NK-92 (cell line): ENCODE data around the gene SLC25A14.

ENCODE experiments used
- DNase-seq: peaks from one replicate; lab custom pipeline; 2025; ENCODE audit not compliant: unreplicated experiment; lab: John Stamatoyannopoulos, UW

The SLC25A14 gene

DNA sequence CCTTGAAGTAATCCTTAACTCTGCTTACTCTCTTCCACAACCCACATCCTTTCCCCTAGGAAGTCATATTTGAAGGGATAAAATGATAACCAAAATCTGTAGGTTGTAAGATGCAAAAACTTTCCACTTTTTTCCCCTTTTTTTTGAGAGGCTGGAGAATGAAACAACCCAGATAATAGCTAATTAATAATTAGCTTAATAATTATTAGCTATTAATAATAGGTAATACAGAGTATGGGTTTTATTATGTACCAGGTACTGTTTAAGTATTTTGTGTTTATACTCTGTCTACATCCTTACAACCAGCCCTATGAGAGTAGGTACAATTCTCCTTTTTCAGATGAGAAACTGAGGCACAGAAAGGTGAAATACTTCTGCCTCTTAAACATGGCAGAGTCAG is 36.4 kb downstream of the SLC25A14 start:
- no peak for DNase-seq

DNA sequence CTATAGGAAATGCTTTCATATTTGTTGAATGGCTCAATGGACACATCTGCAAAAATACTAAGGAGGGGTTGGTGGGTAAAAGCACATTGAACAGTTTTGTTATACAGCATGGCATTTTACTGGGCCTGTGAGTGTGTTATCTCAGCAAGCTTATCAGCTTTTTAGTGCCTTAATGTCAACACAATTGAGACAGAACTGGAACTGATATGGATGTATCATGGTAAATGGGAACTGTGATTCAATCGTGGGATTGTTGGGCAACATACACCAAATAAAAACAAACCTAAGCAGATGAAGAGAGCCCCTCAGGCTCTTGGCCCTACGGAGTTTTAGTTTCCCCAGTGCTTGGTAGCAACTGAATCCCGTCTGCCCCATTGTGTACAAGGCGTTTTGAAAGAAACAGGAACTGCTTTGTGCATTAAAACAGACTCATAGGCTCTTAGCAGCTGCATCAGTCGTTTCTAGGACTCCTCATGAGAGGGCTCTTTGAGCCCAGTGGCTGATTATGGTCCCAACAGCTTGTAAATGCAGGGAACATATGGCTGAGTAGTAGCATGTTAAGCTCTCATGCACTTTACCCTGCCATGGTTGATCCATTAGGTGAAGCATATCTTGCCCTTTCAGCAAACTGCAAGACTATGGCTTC is 38.4 kb downstream of the SLC25A14 start:
- DNase-seq: no peak

DNA sequence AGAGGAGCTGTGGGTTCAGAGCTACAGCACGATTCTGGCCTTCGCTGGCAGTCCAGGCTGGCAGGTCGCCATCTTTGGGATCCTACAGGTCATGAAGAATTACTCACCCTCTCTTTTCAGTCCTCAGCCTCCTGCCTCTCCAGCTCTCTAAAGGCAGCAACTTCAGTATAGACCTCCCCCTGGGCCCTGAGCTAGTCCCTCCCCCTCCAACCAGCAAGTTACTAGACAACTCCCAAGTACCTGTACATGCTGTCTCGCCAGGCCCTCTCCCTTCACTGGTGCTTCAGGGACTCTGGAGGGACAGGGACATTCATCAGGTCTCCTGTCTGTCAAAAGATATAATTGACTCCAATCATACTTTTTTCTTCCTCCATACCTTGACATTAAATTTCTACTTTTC is 45.8 kb downstream of the SLC25A14 start, which contains the start of gene GPR119:
Gene GPR119, minus strand, starts transcription at position 155 of the 400 bp plus-strand sequence. CDS start 227 bp downstream, outside the sequence.
- no peak for DNase-seq

DNA sequence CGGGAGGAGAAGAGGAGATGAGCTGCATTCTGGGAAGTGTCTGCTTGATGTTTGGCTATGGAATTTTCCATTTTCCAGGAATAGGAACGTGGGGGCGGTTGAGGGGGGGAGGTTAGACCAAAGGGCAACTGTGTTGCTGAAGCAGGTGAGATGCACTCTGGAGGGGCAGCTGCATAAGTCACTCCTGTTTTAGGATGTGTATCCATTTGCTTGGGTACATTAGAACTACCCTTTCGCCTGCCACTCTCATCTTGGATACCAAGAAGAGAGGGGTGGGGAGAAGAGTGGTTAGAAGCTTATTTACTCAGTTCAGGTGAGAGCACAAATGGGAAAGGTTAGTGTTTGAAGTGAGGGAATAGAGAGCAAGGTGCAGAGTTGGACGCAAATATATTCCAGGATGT is 46.7 kb downstream of the SLC25A14 start:
- no peak for DNase-seq

DNA sequence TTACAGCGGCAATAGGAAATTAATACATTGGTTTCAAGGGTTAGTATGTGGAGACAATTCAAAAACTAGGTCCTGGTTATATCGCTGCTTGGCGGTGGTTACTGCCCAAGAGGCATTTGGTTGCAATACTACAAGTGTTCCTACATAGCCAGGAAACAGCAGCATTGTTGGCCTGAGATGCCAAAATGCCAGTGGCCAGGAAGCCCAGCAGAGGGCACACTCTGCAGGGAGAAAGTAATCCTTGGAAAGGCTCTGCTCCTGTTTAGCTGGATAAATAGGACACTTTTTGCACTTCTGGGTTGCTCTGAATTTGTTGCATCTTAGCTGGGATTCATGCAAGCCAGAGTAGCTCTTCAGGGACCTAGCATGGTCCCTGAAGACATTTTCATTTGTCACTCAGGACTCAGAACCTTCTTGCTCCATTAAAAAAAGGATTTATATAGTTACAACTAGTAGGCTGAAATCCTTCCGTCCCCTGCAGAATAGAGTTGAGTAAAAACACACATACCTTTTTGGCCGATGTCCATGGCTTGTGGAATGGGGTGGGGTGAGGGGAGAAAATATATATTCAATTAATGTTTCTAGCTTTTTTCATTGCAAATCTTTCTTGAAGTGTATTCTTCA is 53.8 kb downstream of the SLC25A14 start:
- no peak for DNase-seq

DNA sequence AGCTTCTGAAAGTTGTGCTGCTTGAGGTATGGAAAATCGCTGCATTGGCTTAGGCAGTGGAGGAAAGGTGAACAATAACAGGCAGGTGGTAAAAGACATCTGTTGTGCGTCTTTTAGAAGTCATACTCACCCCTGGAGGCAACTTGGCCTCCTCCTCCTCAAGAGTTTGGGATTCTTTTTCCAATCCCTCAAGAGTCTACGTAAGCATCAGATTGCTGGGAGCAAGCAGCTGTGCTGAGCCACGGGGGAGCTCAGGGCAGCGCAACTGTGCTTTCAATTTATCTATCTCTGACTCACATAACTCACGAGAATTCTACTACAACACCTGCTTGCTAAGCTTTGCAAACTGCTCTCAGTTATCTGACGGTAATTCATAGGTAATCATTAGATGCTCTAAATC is 55.6 kb downstream of the SLC25A14 start:
- no peak for DNase-seq

DNA sequence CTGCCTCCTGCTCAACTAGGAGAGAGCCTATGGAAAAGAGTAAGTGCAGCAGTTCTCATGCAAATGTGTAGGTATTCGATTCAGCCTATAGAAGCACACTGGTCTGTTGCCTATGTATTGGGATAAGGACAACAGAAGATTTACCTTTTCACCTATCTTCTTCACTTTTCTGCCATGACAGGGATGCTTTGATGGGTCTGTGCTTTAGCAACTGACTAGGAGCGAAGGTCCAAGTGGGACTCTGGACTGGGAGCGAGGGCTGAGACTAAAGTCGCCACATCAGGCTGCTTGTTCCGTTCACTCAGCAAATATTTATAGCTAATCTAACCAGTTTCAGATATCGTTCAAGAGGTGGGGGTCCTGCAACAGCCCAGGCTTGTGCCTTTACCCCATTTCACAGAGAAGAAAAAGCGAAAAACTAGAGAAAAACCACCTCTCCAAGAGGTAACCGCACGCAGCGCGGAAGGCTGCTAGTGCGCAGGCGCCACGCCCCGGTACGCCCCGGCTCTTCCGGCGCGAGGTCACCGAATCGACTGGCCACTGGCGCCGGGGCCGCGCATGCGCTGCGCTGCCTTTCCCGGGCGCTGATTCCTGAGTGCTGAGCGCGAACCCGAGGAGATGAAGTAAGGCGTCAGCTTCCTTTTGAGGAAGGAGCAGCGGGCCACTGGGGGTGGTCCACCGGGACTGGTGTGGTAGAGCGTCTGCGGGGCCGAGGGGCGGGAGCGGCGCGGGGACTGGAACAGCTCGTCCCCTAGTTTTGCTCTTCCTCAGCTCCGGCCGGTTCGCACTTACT is 61.9 kb downstream of the SLC25A14 start, which contains the start of gene RBMX2:
Gene RBMX2, plus strand, starts transcription at position 573 of the 793 bp plus-strand sequence. Its CDS starts 46 bp downstream, at position 619.
- DNase-seq: no peak

DNA sequence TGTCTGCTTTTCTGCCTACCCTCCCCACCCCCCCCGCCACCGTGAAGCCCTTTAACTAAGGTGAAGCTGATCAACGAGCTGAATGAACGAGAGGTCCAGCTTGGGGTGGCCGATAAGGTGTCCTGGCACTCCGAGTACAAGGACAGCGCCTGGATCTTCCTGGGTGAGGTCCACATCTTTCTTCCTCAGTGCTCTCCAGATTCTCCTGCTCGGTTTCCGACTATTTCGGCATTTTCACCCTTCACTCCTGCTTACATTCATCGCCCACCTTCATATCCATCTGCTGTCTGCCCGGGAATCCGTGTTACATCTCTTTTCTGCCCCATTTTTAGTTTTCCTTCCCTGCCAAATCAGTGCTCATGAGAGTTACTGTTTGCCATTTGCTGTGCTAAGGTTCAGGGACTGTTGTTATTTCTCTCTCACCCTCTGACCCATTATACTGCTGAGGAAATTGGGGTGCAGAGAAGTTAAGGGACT is 62.5 kb downstream of the SLC25A14 start:
- DNase-seq: no peak

DNA sequence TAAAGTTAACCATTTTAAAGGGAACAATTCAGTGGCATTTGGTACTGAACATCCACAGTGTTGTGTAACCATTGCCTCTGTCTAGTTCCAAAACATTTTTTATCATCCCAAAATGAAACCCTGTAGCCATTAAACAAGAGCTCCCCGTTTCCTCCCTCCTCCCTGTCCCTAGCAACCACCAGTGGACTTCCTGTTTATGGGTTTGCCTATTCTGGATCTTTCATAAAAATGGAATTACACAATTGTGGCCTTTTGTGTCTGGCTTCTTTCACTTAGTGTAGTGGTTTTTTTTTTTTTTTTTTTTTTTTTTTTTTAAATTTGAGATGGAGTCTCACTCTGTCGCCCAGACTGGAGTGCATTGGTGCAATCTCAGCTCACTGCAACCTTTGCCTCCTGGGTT is 73.7 kb downstream of the SLC25A14 start:
- DNase-seq: no peak

DNA sequence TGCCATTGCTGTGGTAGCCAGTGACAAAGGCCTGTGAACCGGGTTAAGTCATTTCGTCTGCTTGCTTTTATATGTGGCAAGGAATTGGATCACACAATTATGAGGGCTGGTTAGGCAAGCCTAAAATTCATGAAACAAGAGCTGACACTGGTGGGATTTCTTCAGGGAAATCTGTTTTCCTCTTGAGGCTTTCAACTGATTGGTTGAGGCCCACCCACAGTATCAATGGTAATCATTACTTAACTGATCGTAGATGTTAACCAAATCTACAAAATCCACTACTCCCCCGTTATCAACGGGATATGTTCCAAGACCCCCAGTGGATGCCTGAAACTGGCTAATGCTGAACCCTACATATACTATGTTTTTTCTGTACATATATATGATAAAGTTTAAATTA is 75.1 kb downstream of the SLC25A14 start:
- DNase-seq: no peak

DNA sequence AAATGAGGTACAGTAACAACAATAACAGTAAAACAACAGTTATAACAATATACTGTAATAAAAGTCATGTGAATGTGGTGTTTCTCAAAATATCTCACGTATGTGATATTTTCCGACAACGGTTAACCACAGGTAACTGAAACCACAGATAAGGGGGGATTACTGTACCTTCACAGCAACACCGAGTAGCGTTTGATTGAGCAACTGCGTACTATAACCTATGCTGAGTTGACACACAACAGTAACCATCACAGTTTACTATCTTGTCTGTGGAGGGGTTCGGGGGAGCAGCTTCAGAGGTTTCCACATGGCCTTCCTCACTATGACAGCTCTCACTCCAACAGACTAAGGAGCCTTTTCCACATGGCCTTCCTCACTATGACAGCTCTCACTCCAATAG is 75.5 kb downstream of the SLC25A14 start:
- no peak for DNase-seq

DNA sequence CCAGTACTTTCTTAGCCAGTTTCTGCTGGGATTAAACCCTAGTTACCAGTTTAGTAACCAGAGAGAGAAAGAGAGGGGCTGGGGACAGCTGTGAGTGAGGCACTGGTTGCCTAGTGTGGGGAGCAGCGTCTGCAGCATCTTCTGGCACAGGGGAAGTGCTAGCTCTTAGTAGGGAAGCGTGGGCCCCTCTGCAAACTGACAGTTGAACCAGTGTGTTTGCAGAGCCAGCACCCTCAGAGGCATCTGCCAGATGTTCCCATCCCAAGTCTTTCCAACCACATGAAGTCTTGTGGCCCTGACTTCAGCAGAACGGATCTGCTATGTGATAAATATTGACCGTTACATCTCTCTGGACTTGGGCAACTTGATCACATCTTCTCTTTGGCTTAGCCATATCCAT is 77.1 kb downstream of the SLC25A14 start:
- no peak for DNase-seq

DNA sequence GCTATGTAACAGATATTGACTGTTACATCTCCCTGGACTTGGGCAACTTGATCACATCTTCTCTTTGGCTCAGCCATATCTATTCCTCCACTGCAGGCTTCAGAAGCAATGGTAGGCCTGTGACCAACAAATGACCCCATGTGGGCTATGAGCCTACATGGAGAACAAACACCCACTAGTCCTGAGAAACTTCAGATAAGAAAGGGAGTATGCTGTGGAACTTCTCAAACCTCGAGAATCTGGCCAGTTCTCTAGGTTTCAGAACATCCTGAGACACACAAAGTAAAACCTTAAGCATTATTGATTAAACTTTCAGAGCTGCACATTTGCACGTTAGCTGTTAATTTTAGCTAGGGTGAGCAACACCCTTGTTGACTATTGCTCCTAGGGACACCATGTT is 78.3 kb downstream of the SLC25A14 start:
- DNase-seq: no peak

DNA sequence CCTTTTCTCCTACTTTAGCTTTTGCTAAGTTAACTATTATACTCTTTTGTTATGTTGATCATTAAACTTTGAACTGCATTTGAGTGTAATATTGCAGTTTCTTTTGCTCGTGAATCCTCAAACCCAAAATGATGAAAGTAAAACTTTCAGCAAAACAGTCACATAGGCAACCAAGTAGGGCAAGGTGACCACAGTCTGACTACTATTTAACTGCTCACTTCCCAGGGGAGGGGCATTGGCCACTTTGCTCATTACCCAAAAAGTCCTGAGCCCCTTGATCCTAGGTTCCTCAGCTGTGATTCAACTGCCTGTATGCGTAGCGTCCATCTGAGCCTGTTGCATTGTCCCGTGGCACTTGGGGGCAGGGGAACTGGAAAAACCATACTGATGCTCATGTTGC is 79.0 kb downstream of the SLC25A14 start:
- DNase-seq: no peak

DNA sequence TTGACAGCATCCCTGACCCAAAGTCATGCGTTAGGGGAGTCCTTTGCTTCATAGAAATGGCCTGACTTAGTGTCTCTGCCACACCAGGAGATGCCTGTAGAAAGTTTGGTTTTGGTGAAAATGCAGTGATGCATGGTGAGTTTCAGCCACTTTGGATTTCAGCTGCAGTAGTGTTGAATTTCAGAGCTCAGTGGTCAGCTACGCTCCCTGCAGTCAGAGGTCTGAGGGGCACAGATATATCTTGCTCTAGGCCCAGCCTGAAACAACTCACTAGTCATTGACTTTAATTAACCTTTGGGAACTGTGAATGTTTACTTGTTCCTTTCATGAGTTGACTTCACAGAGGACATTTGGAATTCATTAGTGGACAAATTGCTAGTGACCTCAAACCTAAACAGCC is 79.5 kb downstream of the SLC25A14 start:
- no peak for DNase-seq
